GM04503 (cell line): Measurements from ENCODE around the gene SPARCL1.
A peak's percentile ranks its signal among the peaks of the same experiment; 100 is the strongest.
"Not testable (repeated sequence)": the region's sequence is repeated elsewhere in the genome, so short reads cannot be mapped to it uniquely, and the experiment has no call there.

Experiments
- DNase-seq: peaks from one replicate; pipeline ENCODE4 v3.0.0-alpha.2; 2012; ENCODE audit warnings: low read depth

The SPARCL1 gene, protein sequence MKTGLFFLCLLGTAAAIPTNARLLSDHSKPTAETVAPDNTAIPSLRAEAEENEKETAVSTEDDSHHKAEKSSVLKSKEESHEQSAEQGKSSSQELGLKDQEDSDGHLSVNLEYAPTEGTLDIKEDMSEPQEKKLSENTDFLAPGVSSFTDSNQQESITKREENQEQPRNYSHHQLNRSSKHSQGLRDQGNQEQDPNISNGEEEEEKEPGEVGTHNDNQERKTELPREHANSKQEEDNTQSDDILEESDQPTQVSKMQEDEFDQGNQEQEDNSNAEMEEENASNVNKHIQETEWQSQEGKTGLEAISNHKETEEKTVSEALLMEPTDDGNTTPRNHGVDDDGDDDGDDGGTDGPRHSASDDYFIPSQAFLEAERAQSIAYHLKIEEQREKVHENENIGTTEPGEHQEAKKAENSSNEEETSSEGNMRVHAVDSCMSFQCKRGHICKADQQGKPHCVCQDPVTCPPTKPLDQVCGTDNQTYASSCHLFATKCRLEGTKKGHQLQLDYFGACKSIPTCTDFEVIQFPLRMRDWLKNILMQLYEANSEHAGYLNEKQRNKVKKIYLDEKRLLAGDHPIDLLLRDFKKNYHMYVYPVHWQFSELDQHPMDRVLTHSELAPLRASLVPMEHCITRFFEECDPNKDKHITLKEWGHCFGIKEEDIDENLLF

DNA sequence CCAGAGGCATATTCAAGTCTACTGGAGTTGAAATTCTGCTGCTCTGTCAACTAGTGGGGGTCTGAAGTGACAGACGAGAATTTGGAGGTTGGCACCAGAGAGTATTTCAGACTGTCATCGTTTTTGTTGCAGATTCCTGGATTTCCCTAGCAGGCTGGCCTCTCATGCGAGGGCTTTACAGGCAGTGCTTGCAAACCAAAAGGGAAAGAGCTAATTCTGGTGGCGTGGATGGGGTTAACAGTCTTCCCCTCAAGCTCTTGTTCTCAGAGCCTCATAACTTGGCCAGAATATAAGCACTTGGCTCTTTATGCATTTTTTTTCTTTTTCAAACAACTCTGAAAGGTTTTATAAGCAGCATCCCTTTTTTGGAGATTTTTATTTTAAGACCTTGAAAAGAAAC is at the start of gene SPARCL1:
Gene SPARCL1 (minus strand): TSS at position 190 of the 400 bp plus-strand sequence. CDS start 29,802 bp downstream, outside the sequence.
- DNase-seq, result no peak

DNA sequence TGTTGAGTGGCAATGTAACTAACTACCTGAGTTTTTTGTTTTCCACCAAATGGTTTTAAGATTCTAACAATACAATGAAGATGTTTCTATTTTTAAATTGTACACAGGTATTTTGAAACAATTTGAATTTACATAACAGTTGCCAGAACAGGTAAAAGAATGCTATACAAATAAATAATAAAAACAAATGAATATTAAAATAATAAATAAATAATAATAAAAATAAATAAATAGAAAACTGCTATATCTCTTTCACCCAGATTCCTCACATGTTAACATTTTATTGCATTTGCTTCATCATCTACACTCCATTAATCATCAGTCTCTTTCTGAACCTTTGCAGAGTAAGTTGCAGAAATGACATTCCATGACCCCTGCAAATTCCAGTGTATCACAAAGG is 46.8 kb upstream of the SPARCL1 start:
- DNase-seq, result no peak

DNA sequence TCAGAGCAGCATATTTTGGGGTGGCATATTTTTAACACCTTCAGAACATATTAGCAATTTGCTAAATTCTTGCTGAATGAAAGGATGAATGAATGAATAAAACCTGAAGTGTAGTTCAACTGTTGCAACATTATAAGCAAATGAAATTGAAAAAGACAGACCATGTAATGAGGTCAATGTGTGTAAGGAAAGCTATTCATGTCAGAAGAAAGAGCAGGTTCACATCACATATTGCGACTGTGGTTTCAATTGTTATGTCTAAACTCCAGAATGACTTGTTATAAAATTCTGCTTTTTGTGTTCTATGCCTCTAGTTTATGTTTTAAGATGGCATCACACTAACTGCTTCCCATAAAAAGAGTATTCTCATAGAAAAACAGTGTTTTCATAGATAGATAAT is 46.2 kb upstream of the SPARCL1 start:
- no peak for DNase-seq

DNA sequence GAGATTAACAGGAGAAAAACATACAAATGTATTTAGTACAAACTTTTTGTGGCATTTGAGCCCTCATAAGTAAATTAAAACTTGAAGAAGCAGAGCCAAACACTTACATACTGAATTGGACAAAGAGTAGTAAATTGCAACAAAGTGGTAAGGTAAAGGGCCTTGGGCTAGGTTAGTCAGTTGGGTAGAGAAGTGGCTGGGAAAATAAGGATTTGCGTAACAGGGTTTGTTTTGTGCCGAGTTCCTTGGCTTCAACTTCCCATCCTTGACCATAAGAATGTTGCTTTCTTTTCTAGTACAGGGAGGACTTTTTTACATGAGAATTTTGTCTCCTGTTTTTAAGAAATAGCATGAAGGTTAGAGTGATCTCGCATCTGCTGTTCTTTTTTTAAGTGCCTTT is 45.8 kb upstream of the SPARCL1 start:
- DNase-seq, result no peak

DNA sequence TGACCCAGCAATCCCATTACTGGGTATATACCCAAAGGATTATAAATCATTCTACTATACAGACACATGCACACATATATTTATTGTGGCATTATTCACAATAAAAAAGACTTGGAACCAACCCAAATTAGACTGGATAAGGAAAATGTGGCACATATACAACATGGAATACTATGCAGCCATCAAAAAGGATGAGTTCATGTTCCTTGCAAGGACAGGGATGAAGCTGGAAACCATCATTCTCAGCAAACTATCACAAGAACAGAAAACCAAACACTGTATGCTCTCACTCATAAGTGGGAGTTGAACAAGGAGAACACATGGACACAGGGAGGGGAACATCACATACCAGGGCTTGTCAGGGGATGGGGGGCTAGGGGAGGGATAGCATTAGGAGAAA is 45.2 kb upstream of the SPARCL1 start:
- not testable (repeated sequence) for DNase-seq

DNA sequence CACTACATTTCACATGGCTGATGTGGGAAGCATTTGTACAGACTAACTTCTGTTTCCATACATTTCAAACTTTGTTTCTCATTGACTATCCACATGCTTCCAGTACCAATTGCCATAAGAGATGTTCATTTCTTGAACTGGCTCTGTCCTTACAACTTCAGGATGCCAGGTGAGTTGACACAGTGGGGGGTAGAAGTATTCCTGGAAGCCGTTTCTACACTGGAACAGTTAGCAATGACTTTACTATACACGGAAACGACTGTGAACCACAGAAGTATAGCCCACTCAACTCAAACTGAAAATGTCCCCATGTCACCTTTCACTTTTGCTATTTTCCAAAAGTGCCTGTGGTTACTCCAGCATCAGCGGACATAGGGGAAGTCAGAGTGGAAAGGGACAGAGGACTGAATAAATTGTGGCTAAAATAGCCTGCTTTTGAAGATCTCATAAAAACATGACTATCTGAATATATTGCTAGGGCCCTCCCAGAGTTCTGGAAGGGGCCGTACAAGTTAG is 41.2 kb upstream of the SPARCL1 start:
- DNase-seq, result no peak

DNA sequence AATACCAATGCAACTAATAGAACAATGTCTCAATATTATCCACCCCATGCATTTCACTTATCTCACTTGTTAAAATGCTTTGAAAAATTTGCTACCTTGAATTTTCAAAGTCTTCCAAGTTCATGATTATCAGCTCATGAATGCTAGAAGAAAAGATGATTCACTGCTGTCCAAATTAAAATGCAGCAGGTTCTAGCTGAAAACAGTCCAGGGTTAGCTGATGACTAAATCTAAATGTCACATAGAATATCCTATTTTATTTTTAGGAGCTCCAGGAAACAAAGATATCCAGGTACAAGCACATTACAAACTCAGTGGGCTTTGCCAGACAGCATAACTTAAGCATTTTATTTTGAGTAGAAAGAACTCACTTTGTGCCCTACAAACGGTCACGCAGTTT is 38.0 kb upstream of the SPARCL1 start:
- no peak for DNase-seq

DNA sequence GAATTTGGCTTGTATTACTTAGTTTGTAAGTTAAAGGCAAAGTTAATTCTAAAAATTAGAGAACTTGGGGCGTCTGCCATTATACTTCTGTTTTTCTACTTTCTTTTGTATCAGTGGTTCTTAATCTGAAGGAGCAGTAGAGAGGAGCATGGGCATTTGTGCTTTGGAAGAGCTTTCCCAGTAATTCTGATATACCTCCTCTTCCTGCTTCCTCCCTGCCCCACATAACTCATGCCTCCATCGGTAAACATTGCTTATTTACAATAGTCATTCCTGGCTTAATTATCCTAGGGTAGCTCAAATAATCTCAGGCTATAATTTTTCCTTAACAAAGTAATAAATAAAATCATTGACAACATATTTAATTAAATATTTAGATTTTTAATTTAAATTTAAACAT is 37.1 kb upstream of the SPARCL1 start:
- no peak for DNase-seq

DNA sequence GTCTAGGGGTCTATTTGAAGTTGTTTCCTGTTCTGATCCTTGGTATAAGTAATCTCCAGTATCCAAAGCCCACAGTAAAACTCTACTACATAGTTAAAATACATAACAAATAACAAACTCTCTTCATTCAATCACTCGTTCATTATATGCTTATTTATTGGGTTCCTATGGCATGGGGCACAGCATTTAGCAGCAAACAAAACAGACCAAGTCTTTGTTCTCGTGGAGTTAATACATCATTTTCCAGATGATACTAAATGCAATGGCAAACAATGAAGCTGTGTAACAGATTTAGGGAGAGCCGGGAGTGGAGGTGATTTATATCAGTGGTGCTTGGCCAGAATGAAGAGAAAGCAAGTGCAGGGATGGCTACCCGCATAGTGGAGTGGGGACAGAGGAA is 36.6 kb upstream of the SPARCL1 start:
- no peak for DNase-seq

DNA sequence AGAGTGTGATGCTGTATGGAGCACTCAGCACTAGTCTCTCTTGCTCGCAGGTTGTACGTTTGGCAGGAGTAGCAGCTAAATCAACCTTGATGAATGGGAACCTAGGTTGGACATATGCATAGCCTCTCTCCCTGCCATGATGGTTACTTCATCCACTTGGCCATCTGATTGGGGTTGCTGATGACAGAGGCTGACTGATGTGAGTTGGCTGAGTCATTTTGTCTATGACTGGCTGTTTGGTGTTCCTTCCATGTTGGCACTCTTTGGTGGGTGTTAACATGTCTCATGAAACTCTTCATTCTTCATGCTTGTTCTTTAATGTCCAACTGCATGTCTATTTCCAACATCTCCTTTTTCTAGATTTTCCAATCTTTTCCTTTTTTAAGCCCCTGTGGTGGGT is 31.6 kb upstream of the SPARCL1 start:
- no peak for DNase-seq

DNA sequence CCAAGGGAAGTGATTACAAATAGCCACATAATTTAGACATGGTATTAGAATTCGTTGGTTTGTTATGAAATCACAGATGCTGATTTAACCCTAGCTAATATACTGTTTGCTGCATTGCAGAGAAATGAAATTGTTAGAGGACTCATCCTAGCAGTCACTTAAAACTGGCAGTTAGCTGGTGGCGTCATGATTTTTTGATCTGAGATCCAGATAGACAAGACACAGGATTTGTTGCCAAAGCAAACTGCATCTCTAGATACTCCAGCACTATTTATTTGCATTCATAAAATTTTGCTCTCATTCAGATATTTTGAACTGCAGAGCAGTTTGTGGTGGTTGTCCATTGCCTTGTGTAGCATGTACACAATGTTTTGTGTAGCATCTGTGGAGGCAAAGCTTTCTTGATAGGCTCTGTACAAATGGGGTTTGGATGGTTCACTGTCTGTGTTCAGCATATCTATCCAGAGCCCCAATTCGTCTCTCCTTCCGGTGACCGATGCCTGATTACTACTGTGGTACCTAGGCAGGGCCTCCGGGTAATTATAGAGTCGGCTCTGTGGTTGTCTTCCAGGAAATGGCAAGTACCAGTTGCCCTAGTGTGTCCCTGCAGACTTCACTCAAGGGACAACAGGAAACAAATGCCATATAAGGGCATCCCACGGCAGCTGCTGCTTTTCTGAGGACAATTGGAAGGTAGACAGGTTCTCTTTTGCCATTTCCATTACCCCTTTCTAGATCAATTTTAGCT is 30.1 kb upstream of the SPARCL1 start:
- DNase-seq, result no peak

DNA sequence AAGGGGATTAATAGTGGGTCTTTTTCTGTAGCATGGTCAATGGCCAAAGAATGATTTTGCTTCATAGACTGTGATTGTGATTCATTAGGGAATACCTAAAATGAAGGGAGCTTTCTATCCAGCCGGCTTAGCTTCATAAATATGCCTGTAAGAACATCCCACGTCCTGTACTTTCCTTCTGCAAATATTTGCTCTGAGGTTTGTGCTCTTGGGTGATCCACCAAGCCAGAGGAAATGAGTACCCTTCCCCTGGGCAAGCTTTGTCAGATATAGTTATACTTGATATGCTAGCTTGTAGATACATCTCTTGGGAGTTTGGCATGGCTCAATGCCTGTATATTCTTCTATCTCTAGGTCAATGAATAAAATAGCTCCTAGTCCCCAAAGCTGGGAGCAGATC is 28.2 kb upstream of the SPARCL1 start:
- DNase-seq, result no peak

DNA sequence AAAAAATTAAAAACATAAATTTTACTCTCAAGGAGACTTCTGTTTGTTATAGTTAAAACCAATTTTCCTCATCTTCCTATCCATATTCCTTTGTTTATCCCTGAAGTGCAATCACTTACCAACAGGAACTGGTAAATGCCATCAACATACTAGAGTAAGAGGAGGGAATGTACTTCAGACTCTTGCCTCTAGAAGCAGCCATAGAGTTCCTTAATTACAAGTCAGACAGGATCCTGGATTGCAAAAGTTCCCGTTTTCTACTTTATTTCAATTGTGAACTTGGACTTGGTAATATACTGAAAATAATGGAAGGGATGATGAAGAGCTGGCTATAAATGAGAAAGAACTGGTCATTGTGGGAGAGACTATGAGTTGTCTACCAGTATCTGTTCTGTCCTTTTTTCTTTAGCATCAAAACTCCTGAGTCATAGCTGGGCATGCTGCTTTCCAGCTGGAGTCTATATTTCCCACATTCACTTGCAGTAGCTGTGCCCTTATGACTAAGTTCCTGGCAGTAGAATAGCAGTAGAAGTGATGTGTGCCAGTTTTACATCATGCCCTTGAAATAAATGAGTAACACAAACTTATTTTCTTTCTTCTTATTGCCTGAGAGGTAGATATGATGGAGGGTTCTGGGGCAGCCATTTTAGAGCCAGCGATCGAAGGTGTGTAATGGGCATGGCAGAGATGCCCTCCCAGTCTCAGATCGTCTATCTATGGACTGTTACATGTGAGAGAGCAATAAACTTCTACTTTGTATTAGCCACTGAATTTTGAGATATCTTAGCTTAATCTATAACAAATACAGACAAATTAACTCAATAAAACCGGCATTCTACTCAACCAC is 26.8 kb upstream of the SPARCL1 start:
- DNase-seq, result peak; percentile 61

DNA sequence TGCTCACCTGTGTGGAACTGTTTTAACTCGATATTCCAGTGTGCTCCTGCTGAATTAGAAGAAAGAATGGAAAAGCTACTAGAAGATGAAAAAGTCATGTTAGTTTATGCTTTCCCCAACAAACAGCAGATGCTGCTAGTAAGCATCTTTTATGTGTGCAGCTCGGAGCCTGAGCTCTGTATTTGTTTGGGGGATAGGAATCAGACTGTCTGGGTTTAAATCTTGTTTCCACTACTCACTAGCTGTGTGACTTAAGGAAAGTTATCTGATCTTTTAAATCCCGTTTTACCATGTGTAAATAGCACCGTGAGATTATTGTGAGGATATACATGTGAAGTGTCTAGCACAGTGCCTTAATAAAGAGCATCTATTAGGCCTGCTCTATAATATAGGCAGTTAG is 24.0 kb upstream of the SPARCL1 start:
- no peak for DNase-seq

DNA sequence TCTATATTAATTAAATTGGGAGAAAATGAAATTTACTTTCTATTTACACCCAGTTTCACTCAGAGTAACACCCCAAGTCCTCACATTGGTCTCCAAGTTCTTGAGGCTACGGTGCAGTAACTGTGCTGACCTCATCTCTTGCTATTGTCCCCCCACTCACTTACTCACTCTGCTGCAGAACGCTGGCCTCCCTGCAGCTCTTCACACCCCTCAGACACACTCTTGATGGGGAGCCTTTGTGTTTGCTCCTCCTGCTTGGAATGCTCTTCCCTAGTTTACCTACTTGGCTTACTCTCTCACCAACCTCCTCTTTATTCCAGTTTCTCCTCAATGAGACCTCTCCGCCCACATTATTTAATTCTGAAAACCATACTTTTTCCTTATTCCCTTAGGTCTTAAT is 22.2 kb upstream of the SPARCL1 start:
- no peak for DNase-seq

DNA sequence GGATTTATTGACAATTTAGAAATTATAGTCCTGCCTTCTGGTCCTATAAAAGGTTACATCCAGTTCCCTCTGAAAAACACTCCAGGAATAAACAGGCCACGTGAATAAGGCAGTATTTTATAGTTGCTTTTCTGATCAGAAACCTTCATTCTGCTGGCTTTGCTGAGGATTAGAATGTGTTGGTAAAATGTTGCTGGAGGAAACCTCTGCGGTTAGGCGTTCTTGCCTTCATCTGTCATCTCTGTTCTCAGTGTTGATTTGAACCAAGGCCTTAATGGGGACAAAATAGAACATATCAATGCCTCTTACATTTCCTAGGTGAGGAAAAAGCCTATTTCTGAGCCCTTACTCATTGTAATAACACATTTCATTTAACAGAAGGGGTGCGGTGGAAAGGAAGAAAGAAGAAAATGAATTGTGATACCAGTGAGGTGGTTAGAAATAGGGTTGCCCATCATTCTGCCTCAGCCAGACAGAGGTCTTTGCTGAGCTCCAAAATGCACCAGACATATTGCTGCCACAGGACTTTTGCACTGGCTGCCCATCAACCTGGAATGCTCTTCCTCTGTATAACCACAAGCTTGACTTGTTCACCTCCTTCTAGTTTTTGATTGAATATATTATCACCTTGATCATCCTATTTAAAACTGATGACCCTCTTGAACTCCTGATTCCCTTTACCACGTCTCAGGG is 18.0 kb upstream of the SPARCL1 start:
- DNase-seq, result no peak

DNA sequence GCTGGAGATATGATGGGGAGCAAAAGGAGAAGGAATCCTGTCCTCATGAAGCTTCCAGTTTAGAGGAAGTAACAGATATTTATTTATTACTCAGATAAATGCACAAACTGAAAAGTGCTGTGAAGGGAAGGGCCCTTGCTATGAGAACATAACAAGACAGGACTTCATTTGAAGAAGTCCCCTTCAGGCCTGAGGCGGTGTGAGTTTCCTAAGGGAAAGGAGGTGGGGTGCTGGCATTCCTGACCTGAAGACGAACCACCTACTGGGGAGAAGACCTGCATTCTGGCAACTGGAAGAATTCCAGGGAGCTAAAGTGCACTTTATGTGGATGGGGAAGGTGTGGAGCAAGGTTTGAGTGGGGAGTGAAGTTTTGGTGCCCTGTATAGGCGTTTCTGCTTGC is 15.9 kb upstream of the SPARCL1 start:
- no peak for DNase-seq

DNA sequence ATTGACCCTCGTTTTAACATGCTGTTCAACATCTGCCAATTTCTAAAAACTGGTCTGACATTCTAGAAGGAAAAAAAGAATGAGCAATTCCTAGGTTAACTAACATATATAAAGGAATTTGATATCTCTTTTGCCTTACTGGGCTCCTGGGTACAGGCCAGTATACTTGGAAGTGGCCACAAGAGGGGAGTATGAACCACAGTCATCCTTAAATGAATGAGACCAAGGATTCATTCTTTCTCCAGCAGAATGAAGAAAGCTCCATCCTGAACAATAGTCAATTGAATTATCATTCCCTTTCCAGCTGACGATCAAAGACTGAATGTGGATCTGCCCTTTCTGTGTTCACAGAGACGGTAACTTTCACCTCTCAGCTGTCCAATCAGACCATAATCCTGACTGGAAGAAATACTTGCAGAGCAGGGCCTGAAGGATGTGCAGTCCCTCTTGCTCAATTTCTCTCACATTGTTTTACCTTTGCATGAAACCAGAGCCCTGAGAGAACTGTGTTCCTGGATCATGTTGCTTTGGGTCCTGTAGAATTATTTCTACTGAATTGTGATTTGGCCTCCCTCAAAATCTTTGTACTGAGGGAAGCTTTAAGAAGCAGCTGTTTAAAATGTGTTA is 14.8 kb upstream of the SPARCL1 start:
- DNase-seq, result no peak

DNA sequence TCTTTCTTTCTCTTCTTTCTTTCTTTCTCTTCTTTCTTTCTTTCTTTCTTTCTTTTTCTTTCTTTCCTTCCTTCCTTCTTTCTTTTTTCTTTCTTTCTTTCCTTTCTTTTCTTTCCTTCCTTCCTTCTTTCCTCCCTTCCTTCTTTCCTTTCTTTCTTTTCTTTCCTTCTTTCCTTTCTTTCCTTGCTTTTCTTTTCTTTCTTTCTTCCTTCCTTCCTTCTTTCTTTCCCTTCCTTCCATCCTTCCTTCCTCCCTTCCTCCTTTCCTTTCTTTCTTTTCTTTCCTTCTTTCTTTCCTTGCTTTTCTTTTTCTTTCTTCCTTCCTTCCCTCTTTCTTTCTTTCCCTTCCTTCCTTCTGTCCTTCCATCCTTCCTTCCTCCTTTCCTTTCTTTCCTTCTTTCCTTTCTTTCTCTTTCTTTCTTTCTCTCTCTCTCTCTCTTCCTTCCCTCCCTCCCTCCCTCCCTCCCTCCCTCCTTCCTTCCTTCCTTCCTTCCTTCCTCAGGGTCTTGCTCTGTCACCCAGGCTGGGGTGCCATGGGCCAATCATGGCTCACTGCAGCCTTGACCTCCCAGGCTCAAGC is 13.6 kb upstream of the SPARCL1 start:
- no peak for DNase-seq

DNA sequence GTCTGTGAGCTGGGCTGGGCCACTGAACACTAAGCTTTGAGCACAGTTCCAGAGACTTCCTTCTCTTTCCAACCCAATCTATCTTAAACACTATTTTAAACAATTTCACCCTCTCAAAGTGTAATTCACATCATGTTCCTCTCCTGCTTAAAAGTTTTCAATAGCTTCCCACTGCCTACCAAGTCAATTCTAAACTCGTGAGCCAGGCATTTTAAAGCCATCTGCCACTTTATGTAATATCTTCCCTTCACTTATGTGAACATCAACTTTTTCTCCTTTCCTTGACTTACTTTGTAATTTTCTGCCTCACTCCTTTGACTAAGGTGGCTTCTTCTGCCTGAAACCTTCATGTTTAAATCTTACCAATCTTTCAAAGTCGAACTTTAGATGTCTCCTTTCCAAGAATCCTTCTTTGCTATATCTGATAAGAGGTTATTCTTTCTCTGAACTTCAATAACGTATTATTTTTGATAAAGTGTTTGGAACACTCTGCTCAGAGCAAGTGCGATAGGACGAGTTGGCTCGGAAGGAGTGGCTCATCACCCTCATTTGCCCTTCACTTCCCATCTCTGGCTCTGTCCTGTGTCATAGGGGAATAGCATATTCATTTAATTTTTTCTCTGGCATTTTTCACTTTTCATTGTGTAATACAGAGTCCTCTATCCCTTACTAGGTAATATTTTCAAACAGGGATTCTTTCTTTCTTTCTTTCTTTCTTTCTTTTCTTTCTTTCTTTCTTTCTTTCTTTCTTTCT is 13.0 kb upstream of the SPARCL1 start:
- DNase-seq, result no peak
